K562 (cell line): Measurements from ENCODE around the gene SCFD2. TPM values are rescaled to one million over a fixed set of nuclear protein-coding genes. Genes with fewer than 3 reads are reported as not detected.

Experiments
- ATAC-seq: fragments of 200-7000 bp; cut with Tn5 transposase; 3 replicates; pipeline ENCODE4 v1.9.1; 2020; ENCODE audit warnings: moderate library complexity
- BruUV-seq: library from RNA; stranded (reverse); fragments of 400-500 nt; replicated peaks from 2 replicates; lab custom pipeline; 2021; lab: Mats Ljungman, UMichigan
- CTCF ChIA-PET: fragments of 300-600 bp; formaldehyde crosslinking; extraction: SDS; loops from one replicate; lab custom pipeline; 2021; ENCODE audit warnings: low intra/inter-chr PET ratio; lab: Yijun Ruan, JAX
- POLR2A ChIA-PET: fragments of 300-600, 350-650 bp; sonication (Branson Sonifier 250); formaldehyde crosslinking; extraction: SDS; loops from one replicate; lab custom pipeline; 2021; ENCODE audit warnings: antibody characterized with exemption, inconsistent platforms; lab: Yijun Ruan, JAX
- DNase-seq, 4 experiments: peaks; one replicate each; pipeline versions ENCODE4 v3.0.0 to v3.0.0-alpha.2; 2011 to 2018; ENCODE audit warnings: low spot score in 3 of 4, mixed read lengths in 3 of 4; ENCODE audit errors: extremely low read depth in 1 of 4
- FAIRE-seq: peaks from 2 replicates; lab custom pipeline; 2011; peaks lifted over from hg19 to GRCh38; lab: Jason Lieb, UNC
- H2AFZ ChIP-seq: 2 replicates; pipeline ENCODE4 v1.6.0; 2011; ENCODE audit warnings: low read depth, low read length, control low read depth, inconsistent platforms
- H3K27ac ChIP-seq: fragments of 200-600 bp; 3 replicates; pipeline ENCODE4 v1.8.0; 2011; ENCODE audit warnings: low read depth, mild to moderate bottlenecking, control low read depth, inconsistent platforms, low read length, moderate library complexity, mixed read lengths; ENCODE audit errors: extremely low read depth
- H3K27me3 ChIP-seq, 2 experiments: fragments of 300-600 bp in 1 of 2; 2 replicates in 1 of 2; 3 replicates in 1 of 2; pipeline versions ENCODE4 v1.6.0 to v1.8.0; 2011; ENCODE audit warnings: inconsistent platforms in 2 of 2, low read length in 2 of 2, mild to moderate bottlenecking in 1 of 2, mixed read lengths in 1 of 2, moderate library complexity in 1 of 2; ENCODE audit not compliant: control insufficient read depth in 2 of 2, insufficient read depth in 2 of 2
- H3K36me3 ChIP-seq: fragments of 300-600 bp; 3 replicates; pipeline ENCODE4 v1.8.0; 2011; ENCODE audit warnings: mild to moderate bottlenecking, low read length, inconsistent platforms; ENCODE audit not compliant: control insufficient read depth, insufficient read depth
- H3K4me1 ChIP-seq, 2 experiments: fragments of 200-600 bp in 1 of 2; replicated peaks in 1 of 2; 2 replicates in 1 of 2; 3 replicates in 1 of 2; pipeline versions ENCODE4 v1.5.1 to v1.8.0; 2011; ENCODE audit warnings: inconsistent platforms in 2 of 2, low read length in 2 of 2, mild to moderate bottlenecking in 1 of 2, mixed read lengths in 1 of 2, moderate library complexity in 1 of 2; ENCODE audit not compliant: control insufficient read depth in 2 of 2, insufficient read depth in 2 of 2
- H3K4me2 ChIP-seq: 2 replicates; pipeline ENCODE4 v1.6.1; 2011; ENCODE audit warnings: low read length, control low read depth, inconsistent platforms, mixed read lengths; ENCODE audit not compliant: insufficient read depth
- H3K4me3 ChIP-seq: fragments of 200-600 bp; sonication (generic), shearing (Covaris generic); 2 replicates; pipeline ENCODE4 v1.5.1; 2016; ENCODE audit warnings: control low read depth, inconsistent platforms
- H3K79me2 ChIP-seq: fragments of 200-600 bp; 3 replicates; pipeline ENCODE4 v1.8.0; 2011; ENCODE audit warnings: low read length, inconsistent platforms; ENCODE audit not compliant: control insufficient read depth, insufficient read depth
- H3K9ac ChIP-seq, 2 experiments: 2 replicates each; pipeline versions ENCODE4 v1.6.0 to v1.6.1; 2011; ENCODE audit warnings: low read depth in 2 of 2, low read length in 2 of 2, control low read depth in 1 of 2, inconsistent platforms in 1 of 2, mild to moderate bottlenecking in 1 of 2, mixed read lengths in 1 of 2; ENCODE audit not compliant: insufficient read depth in 1 of 2
- H3K9me1 ChIP-seq: one replicate; pipeline ENCODE4 v1.6.0; 2011; ENCODE audit warnings: inconsistent platforms, mild to moderate bottlenecking, low read length, moderate library complexity; ENCODE audit not compliant: control insufficient read depth, insufficient read depth
- H3K9me3 ChIP-seq: replicated peaks from 2 replicates; pipeline ENCODE4 v1.5.1; 2011; ENCODE audit warnings: low read depth, low read length, inconsistent platforms; ENCODE audit not compliant: control insufficient read depth, insufficient read depth
- H4K20me1 ChIP-seq: replicated peaks from 2 replicates; pipeline ENCODE4 v1.6.1; 2011; ENCODE audit warnings: low read length, inconsistent platforms, mixed read lengths; ENCODE audit not compliant: control insufficient read depth, insufficient read depth
- FOXK2 ChIP-seq, 2 experiments: fragments of 450-650 bp; IDR thresholded peaks in 1 of 2; conservative IDR thresholded peaks in 1 of 2; 2 replicates each; pipeline ENCODE4 v1.6.1; 2016; ENCODE audit warnings: low read depth in 2 of 2, mild to moderate bottlenecking in 1 of 2
- KLF10 ChIP-seq: fragments of 250-450 bp; sonication (Bioruptor Pico); IDR thresholded peaks from 2 replicates; pipeline ENCODE4 v1.6.1; 2021; ENCODE audit warnings: matching md5 sums
- LARP7 ChIP-seq: fragments of 450-650 bp; IDR thresholded peaks from 2 replicates; pipeline ENCODE4 v1.6.1; 2016
- RBM25 ChIP-seq: fragments of 200-400 bp; formaldehyde crosslinking; IDR thresholded peaks from 2 replicates; pipeline ENCODE4 v1.6.1; 2018; ENCODE audit warnings: low read length, low read depth, moderate library complexity; ENCODE audit not compliant: severe bottlenecking
- ZNF24 ChIP-seq: fragments of 450-650 bp; IDR thresholded peaks from 2 replicates; pipeline ENCODE4 v1.6.1; 2016
- ZNF75A ChIP-seq: fragments of 450-650 bp; formaldehyde crosslinking; IDR thresholded peaks from 2 replicates; pipeline ENCODE4 v1.4.0; 2020; ENCODE audit warnings: mild to moderate bottlenecking
- WGBS: fragments of 100-300 bp; shearing (Covaris generic); methylation state at CpG from one replicate; pipeline ENCODE4 v1.1.6; 2016; ENCODE audit warnings: low coverage, mixed read lengths; ENCODE audit not compliant: insufficient coverage; ENCODE audit errors: missing lambda C conversion rate; 5-methylcytosine and 5-hydroxymethylcytosine counted together
- in situ Hi-C: fragments of 300-500 bp; cut with MboI; formaldehyde crosslinking; loops from 4 replicates; pipeline ENCODE4 v1.15.0; 2018; ENCODE audit warnings: inconsistent platforms, mixed read lengths
- intact Hi-C: fragments of 100-400 bp; cut with micrococcal nuclease; formaldehyde crosslinking; loops from 2 replicates; pipeline ENCODE4 v1.14.2; 2022
- polyA plus RNA-seq, 8 experiments: library from polyadenylated mRNA; depleted of rRNA in 4 of 8; stranded (reverse) in 5 of 8; unstranded in 3 of 8; fragments of >200 nt; fragmentation: Nextera tagmentation in 2 of 8; fragmentation: Illumina TruSeq in 1 of 8; extraction: Ambion mirVana in 2 of 8; extraction: Trizol in 1 of 8; gene quantifications; 2 replicates each; pipeline versions ENCODE4 v1.2.1 to v1.2.3, GENCODE V29; 2011 to 2014; ENCODE audit warnings: inconsistent platforms in 1 of 8, missing spikeins in 1 of 8
- total RNA-seq, 7 experiments: library from RNA; depleted of rRNA in 6 of 7; stranded (reverse); fragments of >200 nt in 6 of 7; fragmentation: Illumina TruSeq in 2 of 7; extraction: Trizol in 2 of 7; gene quantifications; 2 replicates each; pipeline versions ENCODE4 v1.2.1 to v1.2.3, GENCODE V29; 2011 to 2021; ENCODE audit warnings: low replicate concordance in 1 of 7

Gene SCFD2
- total and polyA plus RNA-seq, 9 of the 15 experiments (the other 6 are each of a cell fraction or from before 2014, with no cell fraction given), result 5.7 to 30.3 (median 22.8) TPM

DNA sequence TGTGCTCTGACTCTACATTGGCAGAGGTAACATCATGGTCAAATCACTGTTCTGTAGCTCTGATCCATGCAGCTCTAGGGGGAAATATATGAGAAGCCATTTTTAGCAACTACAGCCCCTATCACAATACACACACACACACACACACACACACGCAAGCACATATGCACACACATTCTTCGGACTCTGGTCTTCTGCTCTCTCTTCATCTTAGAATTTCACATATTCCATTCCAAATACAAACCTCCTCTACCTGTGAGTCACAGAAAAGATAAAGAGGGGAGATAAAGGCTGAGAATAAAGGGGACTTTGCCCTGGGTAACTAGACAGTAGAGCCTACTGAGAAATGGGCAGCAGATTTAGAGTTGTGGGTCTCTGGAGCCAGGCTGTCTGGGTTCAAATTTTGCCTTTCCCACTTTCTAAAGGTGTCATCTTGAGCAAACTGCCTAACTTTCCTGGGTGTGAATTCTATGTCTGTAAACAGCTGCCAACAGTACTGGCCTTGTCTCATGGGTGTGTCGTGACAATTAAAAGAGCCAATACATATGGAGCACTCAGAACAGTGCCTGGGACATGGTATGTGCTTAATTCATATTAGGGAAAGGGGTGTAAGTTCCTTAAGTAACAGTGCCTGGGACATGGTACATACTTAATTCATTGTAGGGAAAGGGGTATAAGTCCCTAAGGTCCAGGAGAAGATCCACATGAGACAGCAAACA, 515.3 kb downstream of the SCFD2 start:
- WGBS, result 0% methylated on average over 3 of the region's 3 CpGs

DNA sequence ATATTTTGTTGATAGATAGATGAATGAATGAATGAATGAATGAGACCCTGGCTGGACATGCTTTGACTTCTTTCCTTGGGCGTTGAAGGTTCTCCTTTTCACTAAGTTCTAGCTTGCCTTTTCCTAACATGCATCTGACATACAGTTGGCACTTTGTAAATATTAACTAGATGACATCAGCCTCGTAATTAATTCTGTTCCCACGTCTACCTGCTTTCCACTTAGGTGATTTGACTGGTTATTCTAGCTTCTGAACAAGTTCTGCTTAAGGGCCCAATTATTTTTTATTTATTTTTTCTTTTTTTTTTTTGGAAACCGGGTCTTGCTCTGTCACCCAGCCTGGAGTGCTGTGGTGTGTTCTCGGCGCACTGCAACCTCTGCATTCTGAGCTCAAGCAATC, 517.6 kb downstream of the SCFD2 start:
- Histone ChIP-seq H3K27me3 (peaks cover 4 to 19% of the 10 kb centered on the region in 2 experiments; a peak in 3 of 5 replicates), H3K27ac (no peak overlapping the region), H3K4me2 (no peak overlapping the region), H3K9me1 (no peaks in the 10 kb centered on the region), H3K4me1 (no peaks in the 10 kb centered on the region; a peak in 1 of 5 replicates), H4K20me1 (no peaks in the 10 kb centered on the region), H3K4me3 (no peak overlapping the region), H3K36me3 (no peaks in the 10 kb centered on the region)
- intact Hi-C loops (no loop called here), in situ Hi-C loops (no loop called here)
- ATAC-seq (no peak), DNase-seq (no peak)
- POLR2A ChIA-PET, result no interaction called here
- CTCF ChIA-PET, result interaction anchor here (0.7 kb wide), 1 partner anchor 13 kb away, joined by 4 read pairs; no protein-coding TSS in a partner anchor
- 10% methylated on average over 5 of the region's 6 CpGs for WGBS
- TF ChIP-seq RBM25 (no peak), KLF10 (CRISPR knock-in tag) (no peak), ZNF24 (peak; percentile 71)
- TF ChIP-seq, all 486 proteins: peak for 1
- Histone ChIP-seq H3K79me2 (no peaks in the 10 kb centered on the region), H3K9me3 (no peaks in the 10 kb centered on the region), H3K9ac (no peak overlapping the region), H2AFZ (no peak overlapping the region)
- no TSS peak for BruUV-seq
- FAIRE-seq, result no peak

More for the DNA sequence above, 515.3 kb downstream of the SCFD2 start:
- Histone ChIP-seq H3K27me3 (peaks cover 4 to 14% of the 10 kb centered on the region in 2 experiments; a peak in 3 of 5 replicates), H3K79me2 (no peaks in the 10 kb centered on the region), H3K9ac (no peak overlapping the region), H3K4me2 (no peak overlapping the region), H3K9me1 (no peaks in the 10 kb centered on the region), H4K20me1 (no peaks in the 10 kb centered on the region), H3K36me3 (no peaks in the 10 kb centered on the region), H3K4me3 (no peak overlapping the region), H3K4me1 (no peaks in the 10 kb centered on the region; a peak in 1 of 5 replicates), H2AFZ (no peak overlapping the region), H3K27ac (no peak overlapping the region), H3K9me3 (no peaks in the 10 kb centered on the region)
- FAIRE-seq (no peak), ATAC-seq (no peak), DNase-seq (no peak)
- TF ChIP-seq LARP7 (no peak), ZNF75A (CRISPR knock-in tag) (no peak), FOXK2 (conservative IDR thresholded peaks at IDR 0.05 in 1 of 2, IDR thresholded peaks at IDR 0.05 in 1 of 2; ENCODE audit: low read depth in 2 of 2) (no peak)
- POLR2A ChIA-PET, result no interaction called here
- in situ Hi-C loops (no loop called here), intact Hi-C loops (no loop called here)
- CTCF ChIA-PET, result no interaction called here
- BruUV-seq, result no TSS peak
